Neural progenitor cell (in vitro differentiated cells): ENCODE results near the gene WRAP73. TPM values are rescaled to one million over a fixed set of nuclear protein-coding genes. Genes with fewer than 3 reads are reported as not detected.
A peak's percentile ranks its signal among the peaks of the same experiment; 100 is the strongest.

ENCODE experiments used
- DNase-seq: peaks from one replicate; pipeline ENCODE4 v3.0.0-alpha.2; 2016; ENCODE audit warnings: low spot score
- H2AFZ ChIP-seq: fragments of 200-600 bp; sonication (generic); replicated peaks from 2 replicates; pipeline ENCODE4 v1.6.1; 2016; ENCODE audit warnings: antibody characterized with exemption
- H3F3A ChIP-seq: fragments of 200-600 bp; sonication (generic); 2 replicates; pipeline ENCODE4 v1.6.1; 2016; ENCODE audit warnings: antibody characterized with exemption, low read depth
- H3K27ac ChIP-seq: fragments of 200-600 bp; sonication (generic); 2 replicates; pipeline ENCODE4 v1.5.1; 2016; ENCODE audit warnings: mild to moderate bottlenecking
- H3K27me3 ChIP-seq: fragments of 200-600 bp; sonication (generic); 2 replicates; pipeline ENCODE4 v1.6.1; 2016; ENCODE audit warnings: mild to moderate bottlenecking, moderate library complexity
- H3K36me3 ChIP-seq: fragments of 200-600 bp; sonication (generic); 2 replicates; pipeline ENCODE4 v1.5.1; 2016
- H3K4me1 ChIP-seq: fragments of 200-600 bp; sonication (generic); 2 replicates; pipeline ENCODE4 v1.6.1; 2016; ENCODE audit warnings: mixed run types
- H3K4me2 ChIP-seq: fragments of 200-600 bp; sonication (generic); 2 replicates; pipeline ENCODE4 v1.6.1; 2016
- H3K4me3 ChIP-seq: fragments of 200-600 bp; sonication (generic); 2 replicates; pipeline ENCODE4 v1.5.1; 2016
- H3K79me2 ChIP-seq: fragments of 200-600 bp; sonication (generic); 2 replicates; pipeline ENCODE4 v1.6.1; 2016; ENCODE audit warnings: low read depth
- H3K9ac ChIP-seq: fragments of 200-600 bp; sonication (generic); 2 replicates; pipeline ENCODE4 v1.6.1; 2016
- H3K9me3 ChIP-seq: fragments of 200-600 bp; sonication (generic); 2 replicates; pipeline ENCODE4 v1.5.1; 2016; ENCODE audit warnings: low read depth
- H4K20me1 ChIP-seq: fragments of 200-600 bp; sonication (generic); 2 replicates; pipeline ENCODE4 v1.6.1; 2016; ENCODE audit warnings: low read depth
- H3K27ac Mint-ChIP-seq: 3 replicates; pipeline ENCODE4 v1.8.0; 2021; ENCODE audit warnings: mixed read lengths
- H3K27me3 Mint-ChIP-seq: 2 replicates; pipeline ENCODE4 v1.8.0; 2022; ENCODE audit warnings: low read depth, mild to moderate bottlenecking, inconsistent platforms, moderate library complexity, mixed read lengths; ENCODE audit not compliant: insufficient read depth
- H3K36me3 Mint-ChIP-seq: 3 replicates; pipeline ENCODE4 v1.8.0; 2021; ENCODE audit warnings: mixed read lengths
- H3K4me1 Mint-ChIP-seq: 3 replicates; pipeline ENCODE4 v1.8.0; 2021; ENCODE audit warnings: mixed read lengths
- H3K4me3 Mint-ChIP-seq: 3 replicates; pipeline ENCODE4 v1.8.0; 2021; ENCODE audit warnings: mild to moderate bottlenecking, moderate library complexity, mixed read lengths
- H3K9me3 Mint-ChIP-seq: 3 replicates; pipeline ENCODE4 v1.8.0; 2020; ENCODE audit warnings: mixed read lengths
- EZH2 ChIP-seq: fragments of 200-600 bp; sonication (generic); IDR thresholded peaks from 2 replicates; pipeline ENCODE4 v1.6.1; 2017; ENCODE audit warnings: antibody characterized with exemption, mild to moderate bottlenecking, moderate library complexity
- EZH2phosphoT487 ChIP-seq: fragments of 200-600 bp; sonication (generic); IDR thresholded peaks from 2 replicates; pipeline ENCODE4 v1.6.1; 2017; ENCODE audit warnings: antibody characterized with exemption
- total RNA-seq: library from RNA; depleted of rRNA; stranded (reverse); fragments of >200 nt; gene quantifications from 2 replicates; pipeline ENCODE4 v1.2.3, GENCODE V29; 2015; ENCODE audit warnings: low replicate concordance
- TF ChIP-seq, protein P1 (sequence below): fragments of 200-600 bp; sonication (generic); IDR thresholded peaks from 2 replicates; pipeline ENCODE4 v1.5.1; 2017; ENCODE audit warnings: antibody characterized with exemption, mild to moderate bottlenecking

The WRAP73 gene
- total RNA-seq, 1 donor from 2014 or later = 12.0 TPM

DNA sequence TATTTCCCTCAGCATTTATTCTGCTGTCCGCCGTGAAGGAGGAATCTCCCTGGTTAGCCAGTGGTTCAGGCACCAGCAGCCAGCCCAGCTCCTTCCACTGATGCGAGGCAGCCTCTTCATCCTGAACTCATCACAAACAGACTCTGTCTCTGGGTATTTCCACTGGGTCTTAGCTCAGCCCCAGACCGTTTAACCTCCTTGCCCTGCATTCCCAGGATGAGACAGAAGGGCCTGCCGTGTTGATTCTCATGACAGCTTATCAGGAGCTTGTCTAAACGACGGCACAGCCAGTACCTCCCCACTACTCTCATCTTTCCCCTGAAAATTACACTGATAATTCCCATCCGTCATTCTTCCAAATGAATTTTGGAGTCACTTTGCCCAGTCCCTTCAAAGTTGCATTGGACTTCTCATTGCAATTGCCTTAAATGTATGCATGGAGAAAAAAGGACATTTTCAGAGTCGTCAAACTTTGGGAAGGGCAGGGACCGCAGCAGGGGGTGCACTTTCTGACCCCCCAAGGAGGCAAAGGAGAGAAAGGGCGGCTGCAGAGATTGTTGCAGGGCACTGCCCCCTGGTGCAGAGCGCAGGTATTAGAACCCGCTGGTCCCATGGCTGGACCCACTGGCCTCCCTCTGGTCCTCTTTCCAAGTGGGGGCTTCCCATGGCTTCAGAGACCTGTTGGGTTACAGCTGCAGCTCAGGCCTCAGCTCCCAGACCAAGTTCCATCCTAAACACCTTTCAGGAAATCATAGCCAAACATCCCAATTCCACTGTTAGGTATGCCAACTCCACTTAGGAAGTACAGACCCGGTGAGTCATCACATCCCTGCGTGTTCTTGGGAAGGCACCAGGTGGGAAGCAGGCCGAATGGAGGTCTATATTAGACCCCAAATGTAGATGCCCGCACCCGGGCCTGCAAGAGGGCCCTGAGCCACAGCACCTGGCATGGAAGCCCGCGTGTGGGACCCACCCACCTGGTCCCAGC, 34.9 kb downstream of the WRAP73 start:
- Histone ChIP-seq H3K4me3 (no peak overlapping the region), H3K4me1 (peaks cover 25% of the 10 kb centered on the region), H3F3A (peaks cover 13% of the 10 kb centered on the region), H3K9ac (no peak overlapping the region), H3K27me3 (peaks cover 23% of the 10 kb centered on the region), H3K27ac (no peak overlapping the region), H4K20me1 (peaks cover 22% of the 10 kb centered on the region), H3K36me3 (no peaks in the 10 kb centered on the region), H3K4me2 (no peak overlapping the region), H3K79me2 (peaks cover 6% of the 10 kb centered on the region), H3K9me3 (no peaks in the 10 kb centered on the region), H2AFZ (no peak overlapping the region)
- Mint-ChIP-seq H3K9me3 (no peaks in the 10 kb centered on the region), H3K4me1 (peaks cover 49% of the 10 kb centered on the region), H3K4me3 (peak overlapping the region; percentile 50), H3K36me3 (no peaks in the 10 kb centered on the region), H3K27ac (no peak overlapping the region), H3K27me3 (peaks cover 10% of the 10 kb centered on the region)
- DNase-seq = peak; percentile 70
- TF ChIP-seq EZH2phosphoT487 = no peak
- TF ChIP-seq, protein P1, sequence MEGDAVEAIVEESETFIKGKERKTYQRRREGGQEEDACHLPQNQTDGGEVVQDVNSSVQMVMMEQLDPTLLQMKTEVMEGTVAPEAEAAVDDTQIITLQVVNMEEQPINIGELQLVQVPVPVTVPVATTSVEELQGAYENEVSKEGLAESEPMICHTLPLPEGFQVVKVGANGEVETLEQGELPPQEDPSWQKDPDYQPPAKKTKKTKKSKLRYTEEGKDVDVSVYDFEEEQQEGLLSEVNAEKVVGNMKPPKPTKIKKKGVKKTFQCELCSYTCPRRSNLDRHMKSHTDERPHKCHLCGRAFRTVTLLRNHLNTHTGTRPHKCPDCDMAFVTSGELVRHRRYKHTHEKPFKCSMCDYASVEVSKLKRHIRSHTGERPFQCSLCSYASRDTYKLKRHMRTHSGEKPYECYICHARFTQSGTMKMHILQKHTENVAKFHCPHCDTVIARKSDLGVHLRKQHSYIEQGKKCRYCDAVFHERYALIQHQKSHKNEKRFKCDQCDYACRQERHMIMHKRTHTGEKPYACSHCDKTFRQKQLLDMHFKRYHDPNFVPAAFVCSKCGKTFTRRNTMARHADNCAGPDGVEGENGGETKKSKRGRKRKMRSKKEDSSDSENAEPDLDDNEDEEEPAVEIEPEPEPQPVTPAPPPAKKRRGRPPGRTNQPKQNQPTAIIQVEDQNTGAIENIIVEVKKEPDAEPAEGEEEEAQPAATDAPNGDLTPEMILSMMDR = peak; percentile 81

DNA sequence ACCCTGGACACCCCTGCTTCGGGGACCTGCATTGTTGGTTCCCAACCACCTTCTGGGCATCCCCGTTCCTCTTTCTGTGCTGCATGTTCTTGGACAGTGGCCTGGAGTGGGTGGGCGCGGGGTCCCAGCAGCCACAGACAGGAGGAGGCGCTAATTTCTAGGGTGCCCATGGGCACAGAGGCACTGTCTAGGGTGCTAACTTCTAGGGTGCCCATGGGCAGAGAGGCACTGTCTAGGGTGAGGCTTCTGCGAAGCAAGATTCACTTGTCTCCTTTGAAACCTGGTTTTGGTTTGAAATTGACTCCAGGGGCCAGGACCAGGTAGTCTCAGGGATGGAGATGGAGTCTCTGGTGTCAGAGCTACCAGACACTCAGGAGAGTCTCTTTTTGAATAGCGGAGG, 37.8 kb downstream of the WRAP73 start:
- H3K36me3 Mint-ChIP-seq = no peaks in the 10 kb centered on the region
- H3F3A ChIP-seq = peaks cover 13% of the 10 kb centered on the region
- H3K27ac Mint-ChIP-seq = no peak overlapping the region
- H3K27me3 Mint-ChIP-seq = peaks cover 7% of the 10 kb centered on the region
- peaks cover 70% of the 10 kb centered on the region for H3K4me1 Mint-ChIP-seq
- H3K27me3 ChIP-seq = peaks cover 20% of the 10 kb centered on the region
- TF ChIP-seq, protein P1 = no peak
- TF ChIP-seq EZH2 (no peak), EZH2phosphoT487 (no peak)
- peaks cover 53% of the 10 kb centered on the region for H3K4me1 ChIP-seq
- H3K36me3 ChIP-seq = no peaks in the 10 kb centered on the region
- H3K27ac ChIP-seq = no peak overlapping the region
- no peaks in the 10 kb centered on the region for H3K9me3 ChIP-seq
- no peak overlapping the region for H3K9ac ChIP-seq
- H3K79me2 ChIP-seq = peaks cover 25% of the 10 kb centered on the region
- H3K9me3 Mint-ChIP-seq = no peaks in the 10 kb centered on the region
- DNase-seq = no peak
- H4K20me1 ChIP-seq = peaks cover 49% of the 10 kb centered on the region
- H2AFZ ChIP-seq = no peak overlapping the region
- peak overlapping the region; percentile 72 for H3K4me2 ChIP-seq
- H3K4me3 Mint-ChIP-seq = peak overlapping the region; percentile 78
- H3K4me3 ChIP-seq = no peak overlapping the region

DNA sequence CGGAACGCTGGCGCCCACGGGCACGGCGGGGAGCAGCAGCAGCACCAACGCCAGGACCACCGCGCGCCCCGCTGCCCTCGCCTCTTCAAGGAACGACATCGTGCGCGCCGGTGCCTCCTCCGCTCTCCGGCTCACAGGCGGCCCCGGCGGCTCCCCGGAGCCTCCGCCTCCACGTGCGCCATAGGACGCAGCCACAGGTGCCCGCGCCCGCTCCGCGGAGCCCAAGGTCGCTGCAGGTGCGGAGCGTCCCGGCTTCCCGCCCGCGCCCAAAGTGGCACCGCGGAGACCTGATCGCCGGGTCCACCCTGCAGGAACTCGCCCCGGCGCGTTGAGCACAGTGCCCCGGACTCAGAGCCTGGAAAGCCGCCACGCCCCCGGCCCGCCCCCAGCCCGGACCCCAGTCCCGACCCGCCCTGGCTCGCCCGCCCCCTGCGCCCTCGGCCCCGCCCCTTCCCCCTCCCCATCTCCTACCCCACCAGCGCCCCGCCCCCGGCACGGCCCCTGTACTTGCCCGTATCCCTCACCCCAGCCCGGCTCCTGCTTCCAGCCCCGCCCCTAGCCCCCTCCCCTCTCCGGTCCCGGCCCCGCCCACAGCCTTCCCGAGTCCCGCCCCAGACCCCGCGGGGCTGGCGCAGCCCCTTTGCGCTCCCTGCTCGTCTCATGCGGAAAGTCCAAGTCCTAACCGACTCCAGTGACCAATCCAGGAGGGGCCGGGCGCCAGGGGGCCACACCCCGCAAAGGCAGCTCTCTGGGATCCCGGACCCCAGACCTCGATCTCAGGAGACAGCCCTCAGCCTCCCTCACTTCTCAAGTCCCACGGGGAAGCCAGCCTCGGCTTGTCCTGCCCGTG, 38.5 kb downstream of the WRAP73 start, which contains the start of gene MEGF6:
MEGF6 (minus strand) TSS at position 339 of the 850 bp plus-strand sequence; CDS start at position 99, 240 bp downstream.
- Mint-ChIP-seq H3K9me3 (no peaks in the 10 kb centered on the region), H3K36me3 (no peaks in the 10 kb centered on the region), H3K27ac (no peak within 1 kb of the TSS), H3K4me3 (peak within 1 kb of the TSS; percentile 91), H3K4me1 (peaks cover 72% of the 10 kb centered on the region), H3K27me3 (peaks cover 8% of the 10 kb centered on the region)
- peak within 1 kb of the TSS; percentile 23 for H2AFZ ChIP-seq
- peaks cover 13% of the 10 kb centered on the region for H3F3A ChIP-seq
- peak within 1 kb of the TSS; percentile 30 for H3K9ac ChIP-seq
- H3K79me2 ChIP-seq = peaks cover 25% of the 10 kb centered on the region
- H3K4me1 ChIP-seq = peaks cover 53% of the 10 kb centered on the region
- TF ChIP-seq EZH2 = peak; percentile 40
- TF ChIP-seq, protein P1 = no peak
- peak; percentile 20 for TF ChIP-seq EZH2phosphoT487
- no peaks in the 10 kb centered on the region for H3K36me3 ChIP-seq
- H3K9me3 ChIP-seq = no peaks in the 10 kb centered on the region
- peaks cover 56% of the 10 kb centered on the region for H4K20me1 ChIP-seq
- no peak within 1 kb of the TSS for H3K27ac ChIP-seq
- peak; percentile 98 for DNase-seq
- peaks cover 20% of the 10 kb centered on the region for H3K27me3 ChIP-seq
- peak within 1 kb of the TSS; percentile 72 for H3K4me3 ChIP-seq
- peak within 1 kb of the TSS; percentile 96 for H3K4me2 ChIP-seq
